OCI-LY3 (cell line): Measurements from ENCODE around the gene TMA7.

Experiments
- EZH2phosphoT487 ChIP-seq: fragments of 200-600 bp; shearing (Covaris generic); IDR thresholded peaks from 2 replicates; pipeline ENCODE4 v1.6.1; 2018; ENCODE audit warnings: antibody characterized with exemption, mixed run types, low read depth
- TF ChIP-seq, protein P1 (sequence below): fragments of 200-600, 300-600 bp; sonication (generic); IDR thresholded peaks from 2 replicates; pipeline ENCODE4 v1.5.1; 2014; ENCODE audit warnings: antibody characterized with exemption, low read length, low read depth

DNA sequence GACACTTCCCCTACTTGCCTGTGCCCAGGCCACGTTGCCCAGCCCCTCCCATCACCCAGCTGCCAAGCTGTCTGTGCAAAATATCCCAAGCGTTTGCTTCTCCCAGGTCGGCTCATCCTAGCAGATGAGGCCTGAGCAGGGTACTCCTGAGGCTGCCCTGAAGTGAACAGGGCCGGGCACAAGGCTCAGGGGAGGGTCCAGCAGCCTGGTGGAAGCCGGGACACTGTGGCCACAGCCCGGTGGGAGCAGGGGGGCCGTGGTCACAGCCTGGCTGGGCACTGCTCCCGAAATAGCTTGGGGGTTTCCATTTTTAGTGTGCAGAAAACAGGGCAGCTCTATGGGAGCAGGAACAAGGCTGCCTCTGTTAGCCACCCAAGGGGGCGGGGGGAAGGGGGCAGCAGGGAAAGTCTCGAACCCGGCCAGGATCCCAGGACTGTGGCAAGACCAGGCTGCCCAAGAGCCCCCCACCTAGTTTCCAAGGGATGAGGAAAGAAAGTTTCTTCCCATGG, 13.6 kb upstream of the TMA7 start:
- TF ChIP-seq, protein P1, sequence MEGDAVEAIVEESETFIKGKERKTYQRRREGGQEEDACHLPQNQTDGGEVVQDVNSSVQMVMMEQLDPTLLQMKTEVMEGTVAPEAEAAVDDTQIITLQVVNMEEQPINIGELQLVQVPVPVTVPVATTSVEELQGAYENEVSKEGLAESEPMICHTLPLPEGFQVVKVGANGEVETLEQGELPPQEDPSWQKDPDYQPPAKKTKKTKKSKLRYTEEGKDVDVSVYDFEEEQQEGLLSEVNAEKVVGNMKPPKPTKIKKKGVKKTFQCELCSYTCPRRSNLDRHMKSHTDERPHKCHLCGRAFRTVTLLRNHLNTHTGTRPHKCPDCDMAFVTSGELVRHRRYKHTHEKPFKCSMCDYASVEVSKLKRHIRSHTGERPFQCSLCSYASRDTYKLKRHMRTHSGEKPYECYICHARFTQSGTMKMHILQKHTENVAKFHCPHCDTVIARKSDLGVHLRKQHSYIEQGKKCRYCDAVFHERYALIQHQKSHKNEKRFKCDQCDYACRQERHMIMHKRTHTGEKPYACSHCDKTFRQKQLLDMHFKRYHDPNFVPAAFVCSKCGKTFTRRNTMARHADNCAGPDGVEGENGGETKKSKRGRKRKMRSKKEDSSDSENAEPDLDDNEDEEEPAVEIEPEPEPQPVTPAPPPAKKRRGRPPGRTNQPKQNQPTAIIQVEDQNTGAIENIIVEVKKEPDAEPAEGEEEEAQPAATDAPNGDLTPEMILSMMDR: no peak
- no peak for TF ChIP-seq EZH2phosphoT487
